CD4-positive, alpha-beta T cell (primary cell): ENCODE results near the gene ITSN2. TPM values are rescaled to one million over a fixed set of nuclear protein-coding genes. Genes with fewer than 3 reads are reported as not detected.

ENCODE experiments used
- ATAC-seq: fragments of 200-7000 bp; cut with Tn5 transposase; one replicate; pipeline ENCODE4 v1.10.0; 2022; ENCODE audit warnings: mild to moderate bottlenecking; ENCODE audit not compliant: poor library complexity
- CTCF ChIA-PET: fragments of 350-600 bp; sonication (Branson Sonifier 250); formaldehyde crosslinking; loops from one replicate; lab custom pipeline; 2021; ENCODE audit warnings: antibody characterized with exemption, inconsistent platforms; lab: Charles Lee
- POLR2A ChIA-PET: fragments of 350-600 bp; sonication (Branson Sonifier 250); formaldehyde crosslinking; loops from one replicate; lab custom pipeline; 2021; ENCODE audit warnings: antibody characterized with exemption, inconsistent platforms; lab: Charles Lee
- DNase-seq, 14 experiments: peaks; one replicate each; pipeline ENCODE4 v3.0.0-alpha.2; 2013 to 2020; ENCODE audit warnings: mixed read lengths in 2 of 14
- H3K27ac ChIP-seq, 2 donors: one replicate each; pipeline versions ENCODE4 v1.5.1 to v1.7.0; 2013; ENCODE audit warnings: low read length in 2 of 2, low read depth in 1 of 2, mild to moderate bottlenecking in 1 of 2
- H3K27me3 ChIP-seq, 2 experiments: 1 replicate in 1 of 2; 2 replicates in 1 of 2; pipeline versions ENCODE4 v1.6.1 to v1.7.0; 2013; ENCODE audit warnings: low read length in 2 of 2, control low read depth in 1 of 2, mild to moderate bottlenecking in 1 of 2, moderate library complexity in 1 of 2; ENCODE audit not compliant: insufficient read depth in 2 of 2, control insufficient read depth in 1 of 2
- H3K36me3 ChIP-seq: one replicate; pipeline ENCODE4 v1.6.1; 2013; ENCODE audit warnings: low read length, control low read depth; ENCODE audit not compliant: insufficient read depth
- H3K4me1 ChIP-seq: one replicate; pipeline ENCODE4 v1.6.1; 2013; ENCODE audit warnings: low read length, control low read depth; ENCODE audit not compliant: insufficient read depth
- H3K4me3 ChIP-seq: one replicate; pipeline ENCODE4 v1.5.1; 2013; ENCODE audit warnings: mild to moderate bottlenecking, low read length, moderate library complexity
- H3K9me3 ChIP-seq, 2 experiments: 1 replicate in 1 of 2; 2 replicates in 1 of 2; pipeline versions ENCODE4 v1.6.1 to v1.7.0; 2013; ENCODE audit warnings: low read length in 2 of 2, mild to moderate bottlenecking in 2 of 2, control low read depth in 1 of 2, moderate library complexity in 1 of 2; ENCODE audit not compliant: control insufficient read depth in 1 of 2, insufficient read depth in 1 of 2
- H3K27ac Mint-ChIP-seq: one replicate; pipeline ENCODE4 v1.8.0; 2020; ENCODE audit warnings: mixed read lengths
- H3K27me3 Mint-ChIP-seq: one replicate; pipeline ENCODE4 v1.8.0; 2021; ENCODE audit warnings: mixed read lengths
- H3K36me3 Mint-ChIP-seq: one replicate; pipeline ENCODE4 v1.8.0; 2021; ENCODE audit warnings: low read depth, mixed read lengths
- H3K4me1 Mint-ChIP-seq: one replicate; pipeline ENCODE4 v1.8.0; 2021; ENCODE audit warnings: low read depth, mixed read lengths
- H3K4me3 Mint-ChIP-seq: one replicate; pipeline ENCODE4 v1.8.0; 2020; ENCODE audit warnings: mild to moderate bottlenecking, mixed read lengths
- H3K9me3 Mint-ChIP-seq: one replicate; pipeline ENCODE4 v1.8.0; 2020; ENCODE audit warnings: mixed read lengths
- CTCF ChIP-seq: fragments of 200-600 bp; IDR thresholded peaks from one replicate; pipeline ENCODE4 v1.8.0; 2022; ENCODE audit warnings: antibody characterized with exemption, mild to moderate bottlenecking
- intact Hi-C, 2 experiments: fragments of 100-400 bp; cut with DNase I in 1 of 2; cut with micrococcal nuclease in 1 of 2; formaldehyde crosslinking; loops; one replicate each; pipeline versions ENCODE4 v1.15.1 to v1.9.0; 2023 to 2025; cut with DNase I, micrococcal nuclease
- total RNA-seq, 174 experiments: library from RNA in 2 of 174; stranded (reverse) in 2 of 174; gene quantifications; one replicate each; pipeline ENCODE4 v1.2.3 and lab custom pipeline; 2021 to 2026

ITSN2 gene
- total RNA-seq, 2 experiments from 2014 or later = 75.4 to 77.1 TPM

- intact Hi-C loops = no loop called here
- Mint-ChIP-seq H3K9me3 (peaks cover 8% of the 10 kb centered on the region), H3K36me3 (peaks cover 13% of the 10 kb centered on the region), H3K4me3 (no peak overlapping the region), H3K27ac (no peak overlapping the region), H3K27me3 (no peaks in the 10 kb centered on the region), H3K4me1 (no peaks in the 10 kb centered on the region)
- no peak for TF ChIP-seq CTCF
- H3K36me3 ChIP-seq = no peaks in the 10 kb centered on the region
- ChIA-PET CTCF (no interaction called here), POLR2A (no interaction called here)
- H3K4me3 ChIP-seq = no peak overlapping the region
- ATAC-seq (no peak), DNase-seq (no peak)
- no peaks in the 10 kb centered on the region for H3K27me3 ChIP-seq
- H3K27ac ChIP-seq = no peak overlapping the region
- H3K4me1 ChIP-seq = no peaks in the 10 kb centered on the region
- H3K9me3 ChIP-seq = no peaks in the 10 kb centered on the region
Observed at GRCh38 chr2:24190503-24190902, 169.8 kb downstream of the ITSN2 start.

GRCh38 chr2:24189551-24189950 lies 170.8 kb downstream of the ITSN2 start:
- Histone ChIP-seq H3K4me3 (no peak overlapping the region), H3K36me3 (no peaks in the 10 kb centered on the region), H3K27me3 (no peaks in the 10 kb centered on the region), H3K4me1 (no peaks in the 10 kb centered on the region), H3K27ac (no peak overlapping the region), H3K9me3 (no peaks in the 10 kb centered on the region)
- intact Hi-C loops = no loop called here
- DNase-seq (no peak), ATAC-seq (no peak)
- Mint-ChIP-seq H3K27me3 (no peaks in the 10 kb centered on the region), H3K4me3 (no peak overlapping the region), H3K9me3 (peaks cover 8% of the 10 kb centered on the region), H3K27ac (no peak overlapping the region), H3K4me1 (no peaks in the 10 kb centered on the region), H3K36me3 (peaks cover 11% of the 10 kb centered on the region)
- CTCF ChIA-PET = no interaction called here
- TF ChIP-seq CTCF = no peak
- POLR2A ChIA-PET = no interaction called here

- peaks cover 8% of the 10 kb centered on the region for H3K9me3 Mint-ChIP-seq
- no peaks in the 10 kb centered on the region for H3K27me3 Mint-ChIP-seq
- no peak for DNase-seq
- no peaks in the 10 kb centered on the region for H3K4me1 ChIP-seq
- no peak overlapping the region for H3K27ac ChIP-seq
- no peaks in the 10 kb centered on the region for H3K27me3 ChIP-seq
- intact Hi-C loops = no loop called here
- H3K36me3 ChIP-seq = no peaks in the 10 kb centered on the region
- peaks cover 11% of the 10 kb centered on the region for H3K36me3 Mint-ChIP-seq
- no peak overlapping the region for H3K27ac Mint-ChIP-seq
- no peak overlapping the region for H3K4me3 Mint-ChIP-seq
- CTCF ChIA-PET = no interaction called here
- TF ChIP-seq CTCF = no peak
- POLR2A ChIA-PET = interaction anchor here (0.7 kb wide), 1 partner anchor 55 kb away, joined by 3 read pairs; no protein-coding TSS in a partner anchor
- H3K4me3 ChIP-seq = no peak overlapping the region
- H3K9me3 ChIP-seq = no peaks in the 10 kb centered on the region
- no peak for ATAC-seq
- no peaks in the 10 kb centered on the region for H3K4me1 Mint-ChIP-seq
Observed at GRCh38 chr2:24183366-24184069, 176.8 kb downstream of the ITSN2 start.
